Stimulated activated CD8-positive, alpha-beta memory T cell treated with anti-CD3 and anti-CD28 coated beads, Interleukin-7, amount 100 ng/mL, for 48 hours (primary cell): ENCODE results near the gene RUFY1.
"Not testable (repeated sequence)": the region's sequence is repeated elsewhere in the genome, so short reads cannot be mapped to it uniquely, and the experiment has no call there.

Source experiments
- DNase-seq, 2 donors: peaks; one replicate each; pipeline ENCODE4 v3.0.0-alpha.2; 2020; ENCODE audit warnings: low read depth in 1 of 2; ENCODE audit errors: extremely low read depth in 1 of 2

RUFY1 gene

GRCh38 chr5:179620293-179620692, 69.9 kb downstream of the RUFY1 start:
- DNase-seq, result no peak

- DNase-seq, result no peak
Measured at GRCh38 chr5:179620703-179621350, 70.5 kb downstream of the RUFY1 start.

GRCh38 chr5:179621551-179622214, 71.3 kb downstream of the RUFY1 start:
- no peak for DNase-seq

GRCh38 chr5:179623003-179623905, 72.9 kb downstream of the RUFY1 start, which contains the start of gene HNRNPH1:
HNRNPH1 (minus strand) TSS chr5:179623671; CDS start chr5:179623133, 538 bp downstream.
- peak; percentile 96 to 97 for DNase-seq

- DNase-seq, result peak; percentile 40 to 56
Measured at GRCh38 chr5:179623906-179624741, 73.8 kb downstream of the RUFY1 start.

GRCh38 chr5:179624841-179625271, 74.5 kb downstream of the RUFY1 start:
- no peak for DNase-seq

GRCh38 chr5:179633501-179634369, 83.4 kb downstream of the RUFY1 start:
- DNase-seq, result not testable (repeated sequence)

- not testable (repeated sequence) for DNase-seq
Measured at GRCh38 chr5:179634370-179635172, 84.2 kb downstream of the RUFY1 start.

- not testable (repeated sequence) for DNase-seq
Measured at GRCh38 chr5:179639296-179639695, 88.9 kb downstream of the RUFY1 start.

GRCh38 chr5:179641745-179642144, 91.4 kb downstream of the RUFY1 start:
- DNase-seq, result not testable (repeated sequence)

- DNase-seq, result not testable (repeated sequence)
Measured at GRCh38 chr5:179642626-179643025, 92.3 kb downstream of the RUFY1 start.

- not testable (repeated sequence) for DNase-seq
Measured at GRCh38 chr5:179643141-179643920, 93.0 kb downstream of the RUFY1 start.

- not testable (repeated sequence) for DNase-seq
Measured at GRCh38 chr5:179644766-179645165, 94.4 kb downstream of the RUFY1 start.

- DNase-seq, result no peak
Measured at GRCh38 chr5:179648410-179648809, 98.1 kb downstream of the RUFY1 start.

GRCh38 chr5:179649166-179649703, 98.9 kb downstream of the RUFY1 start:
- DNase-seq, result not testable (repeated sequence)

- DNase-seq, result not testable (repeated sequence)
Measured at GRCh38 chr5:179650245-179650644, 99.9 kb downstream of the RUFY1 start.

- DNase-seq, result not testable (repeated sequence)
Measured at GRCh38 chr5:179653135-179653534, 102.8 kb downstream of the RUFY1 start.
